ENCODE data around the gene PLXNA3. TPM values are rescaled to one million over a fixed set of nuclear protein-coding genes. Genes with fewer than 3 reads are reported as not detected.

The PLXNA3 gene
- total RNA-seq, 1 experiment from 2014 or later, result 89.3 TPM

DNA sequence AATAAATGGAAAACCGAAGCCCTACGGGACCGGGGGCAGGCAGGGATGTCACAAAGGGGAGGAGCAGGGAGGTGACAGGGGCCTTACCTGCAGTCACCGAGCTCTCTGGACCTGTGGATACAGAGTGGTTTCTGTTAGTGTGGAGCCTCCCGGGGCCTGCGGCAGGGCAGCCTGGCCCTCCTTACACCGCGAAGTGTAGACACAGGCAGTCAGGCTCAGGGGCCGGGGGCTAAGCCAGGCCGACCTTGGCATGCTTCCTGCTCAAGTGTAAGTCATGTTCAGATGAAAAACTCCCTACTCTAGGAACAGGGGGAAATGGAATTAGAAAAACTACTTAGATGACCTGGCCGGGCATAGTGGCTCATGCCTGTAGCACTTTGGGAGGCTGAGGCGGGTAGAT is 53.7 kb downstream of the PLXNA3 start:
- POLR2A ChIA-PET, result no interaction called here
- BruUV-seq (replicated peaks), result no TSS peak

More for the DNA sequence above, 53.7 kb downstream of the PLXNA3 start:
- ATAC-seq (no peak), DNase-seq (ENCODE audit: low read depth, low spot score) (no peak)
- H3K36me3 ChIP-seq (ENCODE audit: control insufficient read depth in 1 of 2, insufficient read depth in 2 of 2, low read length in 2 of 2), result no peaks in the 10 kb centered on the region
- H3K4me3 ChIP-seq (replicated peaks in 1 of 2; ENCODE audit: low read depth in 1 of 2, low read length in 2 of 2), result no peak overlapping the region
- peaks cover 5 to 10% of the 10 kb centered on the region in 2 experiments; a peak in 3 of 4 replicates for H3K4me1 ChIP-seq (ENCODE audit: control insufficient read depth in 1 of 2, insufficient read depth in 2 of 2, low read length in 2 of 2)
- H3K79me2 ChIP-seq (ENCODE audit: insufficient read depth, low read length), result no peaks in the 10 kb centered on the region
- H3K27ac ChIP-seq (ENCODE audit: low read depth, low read length), result no peak overlapping the region
- RAD21 ChIA-PET (ENCODE audit: low non-redundant PET in 1 of 2, low total read pairs in 2 of 2, uncharacterized antibody in 2 of 2, unreplicated experiment in 2 of 2), result no interaction called here
- H3K27me3 ChIP-seq (ENCODE audit: insufficient read depth, low read length), result no peaks in the 10 kb centered on the region
- no peaks in the 10 kb centered on the region for H3K9me3 ChIP-seq (ENCODE audit: control insufficient read depth in 1 of 2, insufficient read depth in 1 of 2, low read depth in 1 of 2, low read length in 2 of 2)
- CTCF ChIA-PET, result no interaction called here
- H2AFZ ChIP-seq (ENCODE audit: low read depth, low read length, poor library complexity, severe bottlenecking), result no peak overlapping the region
- H3K4me2 ChIP-seq (ENCODE audit: low read length), result no peak overlapping the region
- intact Hi-C loops (cut with micrococcal nuclease), result no loop called here
- TF ChIP-seq, protein P1, sequence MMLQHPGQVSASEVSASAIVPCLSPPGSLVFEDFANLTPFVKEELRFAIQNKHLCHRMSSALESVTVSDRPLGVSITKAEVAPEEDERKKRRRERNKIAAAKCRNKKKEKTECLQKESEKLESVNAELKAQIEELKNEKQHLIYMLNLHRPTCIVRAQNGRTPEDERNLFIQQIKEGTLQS (IDR thresholded peaks at IDR 0.05), result no peak
- no peak for TF ChIP-seq FOSL1 (IDR thresholded peaks at IDR 0.05; ENCODE audit: low read depth)
- no peak for TF ChIP-seq SRF (IDR thresholded peaks at IDR 0.05; ENCODE audit: low read depth)
- TF ChIP-seq JUND (IDR thresholded peaks at IDR 0.05), result no peak
- TF ChIP-seq, protein P2, sequence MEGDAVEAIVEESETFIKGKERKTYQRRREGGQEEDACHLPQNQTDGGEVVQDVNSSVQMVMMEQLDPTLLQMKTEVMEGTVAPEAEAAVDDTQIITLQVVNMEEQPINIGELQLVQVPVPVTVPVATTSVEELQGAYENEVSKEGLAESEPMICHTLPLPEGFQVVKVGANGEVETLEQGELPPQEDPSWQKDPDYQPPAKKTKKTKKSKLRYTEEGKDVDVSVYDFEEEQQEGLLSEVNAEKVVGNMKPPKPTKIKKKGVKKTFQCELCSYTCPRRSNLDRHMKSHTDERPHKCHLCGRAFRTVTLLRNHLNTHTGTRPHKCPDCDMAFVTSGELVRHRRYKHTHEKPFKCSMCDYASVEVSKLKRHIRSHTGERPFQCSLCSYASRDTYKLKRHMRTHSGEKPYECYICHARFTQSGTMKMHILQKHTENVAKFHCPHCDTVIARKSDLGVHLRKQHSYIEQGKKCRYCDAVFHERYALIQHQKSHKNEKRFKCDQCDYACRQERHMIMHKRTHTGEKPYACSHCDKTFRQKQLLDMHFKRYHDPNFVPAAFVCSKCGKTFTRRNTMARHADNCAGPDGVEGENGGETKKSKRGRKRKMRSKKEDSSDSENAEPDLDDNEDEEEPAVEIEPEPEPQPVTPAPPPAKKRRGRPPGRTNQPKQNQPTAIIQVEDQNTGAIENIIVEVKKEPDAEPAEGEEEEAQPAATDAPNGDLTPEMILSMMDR (IDR thresholded peaks at IDR 0.05 in 2 of 3, conservative IDR thresholded peaks at IDR 0.05 in 1 of 3; ENCODE audit: borderline replicate concordance in 1 of 3, insufficient read depth in 1 of 3, low read depth in 2 of 3, low read length in 2 of 3), result no peak
- TF ChIP-seq, protein P3, sequence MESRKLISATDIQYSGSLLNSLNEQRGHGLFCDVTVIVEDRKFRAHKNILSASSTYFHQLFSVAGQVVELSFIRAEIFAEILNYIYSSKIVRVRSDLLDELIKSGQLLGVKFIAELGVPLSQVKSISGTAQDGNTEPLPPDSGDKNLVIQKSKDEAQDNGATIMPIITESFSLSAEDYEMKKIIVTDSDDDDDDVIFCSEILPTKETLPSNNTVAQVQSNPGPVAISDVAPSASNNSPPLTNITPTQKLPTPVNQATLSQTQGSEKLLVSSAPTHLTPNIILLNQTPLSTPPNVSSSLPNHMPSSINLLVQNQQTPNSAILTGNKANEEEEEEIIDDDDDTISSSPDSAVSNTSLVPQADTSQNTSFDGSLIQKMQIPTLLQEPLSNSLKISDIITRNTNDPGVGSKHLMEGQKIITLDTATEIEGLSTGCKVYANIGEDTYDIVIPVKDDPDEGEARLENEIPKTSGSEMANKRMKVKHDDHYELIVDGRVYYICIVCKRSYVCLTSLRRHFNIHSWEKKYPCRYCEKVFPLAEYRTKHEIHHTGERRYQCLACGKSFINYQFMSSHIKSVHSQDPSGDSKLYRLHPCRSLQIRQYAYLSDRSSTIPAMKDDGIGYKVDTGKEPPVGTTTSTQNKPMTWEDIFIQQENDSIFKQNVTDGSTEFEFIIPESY (IDR thresholded peaks at IDR 0.05; ENCODE audit: extremely low read depth, insufficient replicate concordance, low read length), result no peak
- TF ChIP-seq EZH2 (IDR thresholded peaks at IDR 0.05), result no peak
- TF ChIP-seq, protein P4, sequence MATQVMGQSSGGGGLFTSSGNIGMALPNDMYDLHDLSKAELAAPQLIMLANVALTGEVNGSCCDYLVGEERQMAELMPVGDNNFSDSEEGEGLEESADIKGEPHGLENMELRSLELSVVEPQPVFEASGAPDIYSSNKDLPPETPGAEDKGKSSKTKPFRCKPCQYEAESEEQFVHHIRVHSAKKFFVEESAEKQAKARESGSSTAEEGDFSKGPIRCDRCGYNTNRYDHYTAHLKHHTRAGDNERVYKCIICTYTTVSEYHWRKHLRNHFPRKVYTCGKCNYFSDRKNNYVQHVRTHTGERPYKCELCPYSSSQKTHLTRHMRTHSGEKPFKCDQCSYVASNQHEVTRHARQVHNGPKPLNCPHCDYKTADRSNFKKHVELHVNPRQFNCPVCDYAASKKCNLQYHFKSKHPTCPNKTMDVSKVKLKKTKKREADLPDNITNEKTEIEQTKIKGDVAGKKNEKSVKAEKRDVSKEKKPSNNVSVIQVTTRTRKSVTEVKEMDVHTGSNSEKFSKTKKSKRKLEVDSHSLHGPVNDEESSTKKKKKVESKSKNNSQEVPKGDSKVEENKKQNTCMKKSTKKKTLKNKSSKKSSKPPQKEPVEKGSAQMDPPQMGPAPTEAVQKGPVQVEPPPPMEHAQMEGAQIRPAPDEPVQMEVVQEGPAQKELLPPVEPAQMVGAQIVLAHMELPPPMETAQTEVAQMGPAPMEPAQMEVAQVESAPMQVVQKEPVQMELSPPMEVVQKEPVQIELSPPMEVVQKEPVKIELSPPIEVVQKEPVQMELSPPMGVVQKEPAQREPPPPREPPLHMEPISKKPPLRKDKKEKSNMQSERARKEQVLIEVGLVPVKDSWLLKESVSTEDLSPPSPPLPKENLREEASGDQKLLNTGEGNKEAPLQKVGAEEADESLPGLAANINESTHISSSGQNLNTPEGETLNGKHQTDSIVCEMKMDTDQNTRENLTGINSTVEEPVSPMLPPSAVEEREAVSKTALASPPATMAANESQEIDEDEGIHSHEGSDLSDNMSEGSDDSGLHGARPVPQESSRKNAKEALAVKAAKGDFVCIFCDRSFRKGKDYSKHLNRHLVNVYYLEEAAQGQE (IDR thresholded peaks at IDR 0.05; ENCODE audit: low read depth), result no peak
- no peak for TF ChIP-seq TCF7L2 (IDR thresholded peaks at IDR 0.05; ENCODE audit: borderline replicate concordance, extremely low read depth, insufficient read depth, insufficient read length)
- no peak for TF ChIP-seq ELF1 (IDR thresholded peaks at IDR 0.05; ENCODE audit: borderline replicate concordance, low read depth)
- no peak for TF ChIP-seq EZH2phosphoT487 (IDR thresholded peaks at IDR 0.05; ENCODE audit: borderline replicate concordance)
- TF ChIP-seq SIN3A (IDR thresholded peaks at IDR 0.05; ENCODE audit: low read depth), result no peak
- TF ChIP-seq POLR2AphosphoS5 (IDR thresholded peaks at IDR 0.05; ENCODE audit: low read depth, low read length), result no peak
- no peak for TF ChIP-seq POLR2A (IDR thresholded peaks at IDR 0.05; ENCODE audit: borderline replicate concordance, extremely low read depth, insufficient read depth, insufficient read length)
- TF ChIP-seq ZFX (IDR thresholded peaks at IDR 0.05), result no peak
- no peak for TF ChIP-seq ZNF274 (IDR thresholded peaks at IDR 0.05; ENCODE audit: low read depth, low read length)
- no peak for TF ChIP-seq CEBPB (IDR thresholded peaks at IDR 0.05; ENCODE audit: low read depth)
- no peak for TF ChIP-seq CBX3 (IDR thresholded peaks at IDR 0.05; ENCODE audit: low read depth)
- TF ChIP-seq YY1 (IDR thresholded peaks at IDR 0.05; ENCODE audit: extremely low read depth, insufficient replicate concordance, low read depth, low read length), result no peak
- H3K9me2 ChIP-seq (ENCODE audit: insufficient read depth), result no peaks in the 10 kb centered on the region
- no peak overlapping the region for H3K9ac ChIP-seq (ENCODE audit: low read length)
- H4K20me1 ChIP-seq (ENCODE audit: insufficient read depth), result no peaks in the 10 kb centered on the region
